ENCODE results near the gene ZFYVE28.

DNA sequence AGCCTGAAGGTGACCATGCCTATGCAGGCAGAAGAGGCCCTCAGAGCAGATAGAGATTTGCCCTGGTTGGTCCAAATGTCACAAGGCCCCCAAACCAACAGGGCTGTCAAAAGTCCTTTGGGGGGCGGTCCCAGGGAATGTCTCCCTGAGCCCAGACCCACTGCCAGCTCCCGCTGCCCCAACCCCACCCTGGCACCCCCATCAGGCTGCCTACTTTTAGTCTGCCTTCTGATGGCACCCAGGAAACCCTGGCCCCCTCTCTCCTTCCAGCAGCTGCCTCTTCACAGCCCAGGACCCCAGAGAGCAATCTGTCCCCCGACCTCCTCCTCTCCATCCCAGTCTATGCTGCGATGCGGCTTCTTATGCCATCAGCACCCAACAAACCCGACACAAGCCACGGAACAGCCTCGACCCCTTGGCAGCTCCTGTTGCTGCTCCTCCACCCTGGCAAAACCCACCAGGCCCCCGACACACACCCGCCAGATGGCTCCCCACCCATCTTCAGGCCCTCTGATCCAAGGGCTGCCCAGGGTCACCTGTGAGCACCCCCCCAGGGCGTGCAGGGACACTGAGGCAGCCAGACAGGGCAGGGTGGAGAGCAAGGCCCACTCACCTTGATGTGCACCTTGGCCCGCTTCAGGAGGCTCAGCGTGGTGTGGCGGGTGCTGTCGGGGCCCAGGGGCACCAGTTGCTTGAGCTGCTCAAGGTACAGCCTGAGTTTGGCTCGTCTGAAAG, 166.5 kb downstream of the ZFYVE28 start:
- TF ChIP-seq, protein P1, sequence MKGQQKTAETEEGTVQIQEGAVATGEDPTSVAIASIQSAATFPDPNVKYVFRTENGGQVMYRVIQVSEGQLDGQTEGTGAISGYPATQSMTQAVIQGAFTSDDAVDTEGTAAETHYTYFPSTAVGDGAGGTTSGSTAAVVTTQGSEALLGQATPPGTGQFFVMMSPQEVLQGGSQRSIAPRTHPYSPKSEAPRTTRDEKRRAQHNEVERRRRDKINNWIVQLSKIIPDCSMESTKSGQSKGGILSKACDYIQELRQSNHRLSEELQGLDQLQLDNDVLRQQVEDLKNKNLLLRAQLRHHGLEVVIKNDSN (IDR thresholded peaks at IDR 0.05) = no peak
- TF ChIP-seq, protein P2, sequence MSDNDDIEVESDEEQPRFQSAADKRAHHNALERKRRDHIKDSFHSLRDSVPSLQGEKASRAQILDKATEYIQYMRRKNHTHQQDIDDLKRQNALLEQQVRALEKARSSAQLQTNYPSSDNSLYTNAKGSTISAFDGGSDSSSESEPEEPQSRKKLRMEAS (IDR thresholded peaks at IDR 0.05) = no peak
- TF ChIP-seq EP300 (IDR thresholded peaks at IDR 0.05; ENCODE audit: borderline replicate concordance) (no peak), FOXM1 (IDR thresholded peaks at IDR 0.05; ENCODE audit: borderline replicate concordance, low read depth) (no peak), YY1 (IDR thresholded peaks at IDR 0.05; ENCODE audit: low read depth) (no peak), EGR1 (IDR thresholded peaks at IDR 0.05) (no peak), NFIC (IDR thresholded peaks at IDR 0.05) (no peak), CEBPB (IDR thresholded peaks at IDR 0.05) (no peak), RAD21 (IDR thresholded peaks at IDR 0.05; ENCODE audit: low read depth) (no peak), CREB1 (IDR thresholded peaks at IDR 0.05; ENCODE audit: low read depth) (no peak)
- TF ChIP-seq, protein P3, sequence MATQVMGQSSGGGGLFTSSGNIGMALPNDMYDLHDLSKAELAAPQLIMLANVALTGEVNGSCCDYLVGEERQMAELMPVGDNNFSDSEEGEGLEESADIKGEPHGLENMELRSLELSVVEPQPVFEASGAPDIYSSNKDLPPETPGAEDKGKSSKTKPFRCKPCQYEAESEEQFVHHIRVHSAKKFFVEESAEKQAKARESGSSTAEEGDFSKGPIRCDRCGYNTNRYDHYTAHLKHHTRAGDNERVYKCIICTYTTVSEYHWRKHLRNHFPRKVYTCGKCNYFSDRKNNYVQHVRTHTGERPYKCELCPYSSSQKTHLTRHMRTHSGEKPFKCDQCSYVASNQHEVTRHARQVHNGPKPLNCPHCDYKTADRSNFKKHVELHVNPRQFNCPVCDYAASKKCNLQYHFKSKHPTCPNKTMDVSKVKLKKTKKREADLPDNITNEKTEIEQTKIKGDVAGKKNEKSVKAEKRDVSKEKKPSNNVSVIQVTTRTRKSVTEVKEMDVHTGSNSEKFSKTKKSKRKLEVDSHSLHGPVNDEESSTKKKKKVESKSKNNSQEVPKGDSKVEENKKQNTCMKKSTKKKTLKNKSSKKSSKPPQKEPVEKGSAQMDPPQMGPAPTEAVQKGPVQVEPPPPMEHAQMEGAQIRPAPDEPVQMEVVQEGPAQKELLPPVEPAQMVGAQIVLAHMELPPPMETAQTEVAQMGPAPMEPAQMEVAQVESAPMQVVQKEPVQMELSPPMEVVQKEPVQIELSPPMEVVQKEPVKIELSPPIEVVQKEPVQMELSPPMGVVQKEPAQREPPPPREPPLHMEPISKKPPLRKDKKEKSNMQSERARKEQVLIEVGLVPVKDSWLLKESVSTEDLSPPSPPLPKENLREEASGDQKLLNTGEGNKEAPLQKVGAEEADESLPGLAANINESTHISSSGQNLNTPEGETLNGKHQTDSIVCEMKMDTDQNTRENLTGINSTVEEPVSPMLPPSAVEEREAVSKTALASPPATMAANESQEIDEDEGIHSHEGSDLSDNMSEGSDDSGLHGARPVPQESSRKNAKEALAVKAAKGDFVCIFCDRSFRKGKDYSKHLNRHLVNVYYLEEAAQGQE (IDR thresholded peaks at IDR 0.05; ENCODE audit: low read depth) = no peak
